ENCODE measurements around the gene LGALS9C. TPM values are rescaled to one million over a fixed set of nuclear protein-coding genes. Genes with fewer than 3 reads are reported as not detected.

LGALS9C gene
- total and polyA plus RNA-seq, 2 of the 13 experiments (the other 11 are each of a cell fraction or from before 2014, with no cell fraction given) = not detected

Small RNAs within 50 kb of the gene (small RNA-seq; reads per million reads assigned to genes)
- gene AL353997.1 (ENCODE audit: insufficient read depth in 2 of 3, insufficient read length in 3 of 3, low read depth in 2 of 3, low replicate concordance in 1 of 3) (0 reads per million in 3 experiments), gene AL353997.4 (ENCODE audit: insufficient read depth in 2 of 3, insufficient read length in 3 of 3, low read depth in 2 of 3, low replicate concordance in 1 of 3) (0 reads per million in 3 experiments)

Other genes with a start within 250 kb of the LGALS9C start
- gene FLII, start 218.1 kb upstream of the LGALS9C start, total RNA-seq (2016; rRNA removed; fragmentation: Illumina TruSeq; extraction: Trizol) = 130 and 135 TPM in 2 replicates
- 303 and 324 TPM in 2 replicates for gene FLII, start 218.1 kb upstream of the LGALS9C start, polyA plus RNA-seq (2011; rRNA removed)
- gene MIEF2, start 216.1 kb upstream of the LGALS9C start, total RNA-seq (2016; rRNA removed; fragmentation: Illumina TruSeq; extraction: Trizol) = 8.0 and 8.2 TPM in 2 replicates
- 6.0 and 9.5 TPM in 2 replicates for gene MIEF2, start 216.1 kb upstream of the LGALS9C start, polyA plus RNA-seq (2011; rRNA removed)
- 30.7 and 36.8 TPM in 2 replicates for gene TOP3A, start 161.8 kb upstream of the LGALS9C start, total RNA-seq (2016; rRNA removed; fragmentation: Illumina TruSeq; extraction: Trizol)
- 15.4 and 16.9 TPM in 2 replicates for gene TOP3A, start 161.8 kb upstream of the LGALS9C start, polyA plus RNA-seq (2011; rRNA removed)
- gene SMCR8, start 161.5 kb upstream of the LGALS9C start, total RNA-seq (2016; rRNA removed; fragmentation: Illumina TruSeq; extraction: Trizol) = 11.8 and 16.6 TPM in 2 replicates
- 7.6 and 7.7 TPM in 2 replicates for gene SMCR8, start 161.5 kb upstream of the LGALS9C start, polyA plus RNA-seq (2011; rRNA removed)
- 48.8 and 58.7 TPM in 2 replicates for gene SHMT1, start 113.2 kb upstream of the LGALS9C start, total RNA-seq (2016; rRNA removed; fragmentation: Illumina TruSeq; extraction: Trizol)
- 19.0 and 21.3 TPM in 2 replicates for gene SHMT1, start 113.2 kb upstream of the LGALS9C start, polyA plus RNA-seq (2011; rRNA removed)
- gene EVPLL, start 99.0 kb upstream of the LGALS9C start, total RNA-seq (2016; rRNA removed; fragmentation: Illumina TruSeq; extraction: Trizol) = 0.07 TPM in 1 of 2 replicates, not detected in the other
- gene EVPLL, start 99.0 kb upstream of the LGALS9C start, polyA plus RNA-seq (2011; rRNA removed) = 0.05 TPM in 1 of 2 replicates, not detected in the other
- gene TBC1D28, start 167.6 kb downstream of the LGALS9C start, total RNA-seq (2016; rRNA removed; fragmentation: Illumina TruSeq; extraction: Trizol) = not detected in 2 replicates
- 0.03 TPM in 1 of 2 replicates, not detected in the other for gene TBC1D28, start 167.6 kb downstream of the LGALS9C start, polyA plus RNA-seq (2011; rRNA removed)
- 2.1 and 2.7 TPM in 2 replicates for gene FOXO3B, start 205.5 kb downstream of the LGALS9C start, total RNA-seq (2016; rRNA removed; fragmentation: Illumina TruSeq; extraction: Trizol)
- gene FOXO3B, start 205.5 kb downstream of the LGALS9C start, polyA plus RNA-seq (2011; rRNA removed) = 3.1 and 3.9 TPM in 2 replicates